ENCODE data around the gene L3MBTL4.

The L3MBTL4 gene

DNA sequence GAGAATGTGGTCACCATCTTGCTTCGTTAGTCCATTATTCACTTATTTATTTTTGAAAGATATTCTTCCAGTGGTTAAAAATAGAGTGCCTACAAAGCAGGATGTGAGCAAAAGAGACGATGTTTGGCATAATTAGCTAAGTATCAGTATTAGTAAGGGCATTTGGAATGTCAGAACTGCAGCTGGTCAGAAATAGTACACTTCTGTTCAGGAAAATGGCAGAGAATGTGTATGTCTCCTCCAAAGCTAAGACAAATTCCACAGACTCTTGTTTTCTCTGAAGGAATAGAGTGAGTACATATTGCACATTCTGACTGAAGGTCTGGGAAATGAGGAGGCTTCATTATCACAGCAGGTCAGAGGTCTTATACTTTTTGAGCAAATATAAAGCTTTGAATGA, 209.0 kb downstream of the L3MBTL4 start:
- no peak overlapping the region for H3K4me3 ChIP-seq (ENCODE audit: low read depth, low read length)
- TF ChIP-seq, protein P1, sequence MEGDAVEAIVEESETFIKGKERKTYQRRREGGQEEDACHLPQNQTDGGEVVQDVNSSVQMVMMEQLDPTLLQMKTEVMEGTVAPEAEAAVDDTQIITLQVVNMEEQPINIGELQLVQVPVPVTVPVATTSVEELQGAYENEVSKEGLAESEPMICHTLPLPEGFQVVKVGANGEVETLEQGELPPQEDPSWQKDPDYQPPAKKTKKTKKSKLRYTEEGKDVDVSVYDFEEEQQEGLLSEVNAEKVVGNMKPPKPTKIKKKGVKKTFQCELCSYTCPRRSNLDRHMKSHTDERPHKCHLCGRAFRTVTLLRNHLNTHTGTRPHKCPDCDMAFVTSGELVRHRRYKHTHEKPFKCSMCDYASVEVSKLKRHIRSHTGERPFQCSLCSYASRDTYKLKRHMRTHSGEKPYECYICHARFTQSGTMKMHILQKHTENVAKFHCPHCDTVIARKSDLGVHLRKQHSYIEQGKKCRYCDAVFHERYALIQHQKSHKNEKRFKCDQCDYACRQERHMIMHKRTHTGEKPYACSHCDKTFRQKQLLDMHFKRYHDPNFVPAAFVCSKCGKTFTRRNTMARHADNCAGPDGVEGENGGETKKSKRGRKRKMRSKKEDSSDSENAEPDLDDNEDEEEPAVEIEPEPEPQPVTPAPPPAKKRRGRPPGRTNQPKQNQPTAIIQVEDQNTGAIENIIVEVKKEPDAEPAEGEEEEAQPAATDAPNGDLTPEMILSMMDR (IDR thresholded peaks at IDR 0.05; ENCODE audit: borderline replicate concordance, insufficient read depth, low read depth, low read length), result no peak

DNA sequence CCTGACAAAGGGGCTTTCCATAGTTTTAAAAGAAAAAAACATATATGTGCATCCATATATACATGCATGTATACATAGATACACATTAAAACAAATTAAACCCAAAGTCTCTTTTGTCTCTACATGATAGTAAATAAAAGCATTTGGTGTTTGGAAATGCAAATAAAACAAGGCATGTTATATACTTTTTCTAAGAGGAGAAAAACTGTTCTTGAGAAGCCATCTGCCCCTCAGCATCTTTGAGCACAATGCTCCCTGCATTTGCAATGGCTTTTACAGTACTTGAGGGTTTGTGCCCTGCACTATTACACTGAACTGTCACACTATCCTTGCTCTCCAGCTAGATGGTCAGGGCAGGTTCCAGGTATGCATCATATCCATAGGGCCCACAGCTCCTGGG, 210.2 kb downstream of the L3MBTL4 start:
- TF ChIP-seq, protein P1 (IDR thresholded peaks at IDR 0.05; ENCODE audit: borderline replicate concordance, insufficient read depth, low read depth, low read length), result no peak
- no peak overlapping the region for H3K4me3 ChIP-seq (ENCODE audit: low read depth, low read length)

DNA sequence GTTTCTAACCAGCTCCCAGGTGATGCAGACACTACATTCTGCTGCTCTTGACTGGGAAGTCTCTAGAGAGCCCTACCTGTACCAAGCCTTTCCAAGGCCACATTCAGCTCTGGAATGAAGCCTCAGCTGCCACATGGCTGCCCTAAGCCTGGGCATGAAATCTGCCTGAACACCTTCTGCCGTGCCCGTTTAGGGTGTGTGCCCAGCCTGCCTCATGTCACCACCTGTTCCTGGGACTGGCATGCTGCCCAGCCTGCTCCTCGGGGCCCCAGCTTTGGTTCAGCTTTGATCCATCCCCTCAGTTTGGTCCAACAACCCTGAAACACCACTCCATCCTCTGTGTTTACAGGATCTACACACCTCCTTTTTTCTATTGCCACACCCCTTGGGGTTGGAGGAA, 210.9 kb downstream of the L3MBTL4 start:
- TF ChIP-seq, protein P1 (IDR thresholded peaks at IDR 0.05; ENCODE audit: borderline replicate concordance, insufficient read depth, low read depth, low read length), result no peak
- no peak overlapping the region for H3K4me3 ChIP-seq (ENCODE audit: low read depth, low read length)

DNA sequence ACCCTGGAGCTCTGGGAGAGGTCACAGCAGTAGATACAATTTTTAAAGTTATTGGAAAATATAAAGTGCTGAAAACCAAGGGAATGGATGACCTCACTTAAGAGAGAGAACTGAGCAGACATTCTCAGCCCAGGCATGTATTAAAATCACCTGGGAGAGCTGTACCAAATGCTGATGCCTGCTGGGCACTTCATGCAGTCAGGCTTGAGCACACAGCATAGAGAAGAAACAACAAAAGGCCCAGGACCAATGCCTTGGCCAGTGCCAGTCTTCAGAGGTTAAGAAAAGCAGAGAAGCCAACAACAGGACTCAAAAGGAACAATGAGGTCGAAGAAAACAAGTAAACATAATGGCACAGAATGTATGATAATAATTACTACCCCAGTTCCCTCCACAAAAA, 211.8 kb downstream of the L3MBTL4 start:
- H3K4me3 ChIP-seq (ENCODE audit: low read depth, low read length), result no peak overlapping the region

DNA sequence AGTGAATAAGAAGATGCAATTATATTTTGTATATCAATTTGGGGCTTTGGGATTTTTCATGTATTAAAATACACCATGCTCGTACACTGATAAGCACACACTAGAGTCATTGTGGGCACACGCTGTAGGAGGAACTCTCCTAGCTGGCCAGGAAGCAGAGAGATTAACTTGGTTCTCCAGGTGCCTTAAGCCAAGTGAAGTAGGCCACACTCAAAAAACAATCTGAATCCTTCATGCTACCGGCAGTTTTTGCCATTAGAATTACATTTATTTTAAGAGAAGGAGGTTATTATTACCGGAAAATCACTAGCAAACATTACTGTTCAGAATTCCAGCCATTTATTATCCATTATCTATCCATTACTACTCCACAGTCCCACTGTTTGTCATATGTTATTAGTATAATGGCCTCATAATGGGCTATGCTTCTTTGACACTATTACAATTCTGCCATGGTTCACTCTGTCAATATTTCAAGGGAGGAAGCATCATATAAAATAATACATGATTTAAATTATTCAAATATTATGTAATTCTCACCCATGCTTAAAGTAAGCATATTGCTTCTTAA, 214.4 kb downstream of the L3MBTL4 start:
- TF ChIP-seq, protein P1 (IDR thresholded peaks at IDR 0.05; ENCODE audit: borderline replicate concordance, insufficient read depth, low read depth, low read length), result no peak
- H3K4me3 ChIP-seq (ENCODE audit: low read depth, low read length), result no peak overlapping the region

More for the DNA sequence above, 211.8 kb downstream of the L3MBTL4 start:
- TF ChIP-seq, protein P1 (IDR thresholded peaks at IDR 0.05; ENCODE audit: borderline replicate concordance, insufficient read depth, low read depth, low read length), result no peak

DNA sequence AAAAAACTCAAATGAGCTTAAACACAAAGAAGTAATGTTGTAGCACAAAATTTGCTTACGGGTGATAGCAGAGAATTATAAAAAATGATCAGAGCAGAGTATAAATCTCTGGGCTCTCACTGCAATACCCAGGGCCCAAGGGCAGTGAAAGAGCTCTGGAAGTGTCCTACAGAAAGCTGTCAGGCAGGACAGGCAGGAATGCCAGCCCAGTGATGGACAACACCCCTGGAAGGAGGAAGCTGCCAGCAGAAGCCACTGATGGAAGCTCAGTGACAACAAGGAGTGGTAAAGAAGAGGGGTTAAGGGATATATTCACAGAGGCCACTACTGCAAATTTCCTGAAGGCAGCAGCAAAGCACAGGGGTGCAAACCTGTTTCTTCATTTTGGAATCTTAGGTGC, 214.9 kb downstream of the L3MBTL4 start:
- TF ChIP-seq, protein P1 (IDR thresholded peaks at IDR 0.05; ENCODE audit: borderline replicate concordance, insufficient read depth, low read depth, low read length), result no peak
- H3K4me3 ChIP-seq (ENCODE audit: low read depth, low read length), result no peak overlapping the region

DNA sequence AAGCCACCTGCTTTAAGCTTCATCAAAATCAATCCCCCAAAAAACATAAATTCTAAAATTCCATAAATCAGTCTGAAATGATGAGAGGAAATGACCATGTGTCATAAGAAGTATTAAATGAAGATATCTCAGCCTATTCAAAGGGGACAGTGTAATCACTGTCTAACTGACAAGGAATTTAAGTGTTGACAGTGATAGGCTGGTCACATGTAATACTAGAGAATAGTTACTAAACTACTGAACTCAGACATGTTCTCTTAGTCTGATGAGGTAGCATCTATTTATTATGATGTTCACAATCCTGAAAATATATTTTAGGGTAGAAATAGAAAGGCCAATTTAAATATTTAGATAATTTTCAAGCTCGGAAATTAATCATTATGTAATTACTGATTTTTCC, 216.1 kb downstream of the L3MBTL4 start:
- TF ChIP-seq, protein P1 (IDR thresholded peaks at IDR 0.05; ENCODE audit: borderline replicate concordance, insufficient read depth, low read depth, low read length), result no peak
- no peak overlapping the region for H3K4me3 ChIP-seq (ENCODE audit: low read depth, low read length)
